Effector memory CD8-positive, alpha-beta T cell (primary cell): ENCODE measurements around the gene AGRN.

Source experiments
- ATAC-seq: fragments of 150-1000 bp; cut with Tn5 transposase; replicated peaks from 2 replicates; pipeline ENCODE4 v1.10.0; 2021; ENCODE audit warnings: mild to moderate bottlenecking, moderate library complexity
- DNase-seq, 3 experiments: peaks; one replicate each; pipeline ENCODE4 v3.0.0; 2021
- H3K27ac Mint-ChIP-seq, 2 donors: one replicate each; pipeline ENCODE4 v1.8.0; 2022; ENCODE audit warnings: mild to moderate bottlenecking in 2 of 2, mixed read lengths in 2 of 2, moderate library complexity in 2 of 2
- H3K27me3 Mint-ChIP-seq, 2 donors: one replicate each; pipeline ENCODE4 v1.8.0; 2022; ENCODE audit warnings: mixed read lengths in 2 of 2
- H3K36me3 Mint-ChIP-seq: one replicate; pipeline ENCODE4 v1.8.0; 2022; ENCODE audit warnings: mild to moderate bottlenecking, moderate library complexity, mixed read lengths; ENCODE audit not compliant: insufficient read depth
- H3K4me1 Mint-ChIP-seq, 2 donors: one replicate each; pipeline ENCODE4 v1.8.0; 2022; ENCODE audit warnings: low read depth in 2 of 2, mixed read lengths in 2 of 2
- H3K4me3 Mint-ChIP-seq, 2 donors: one replicate each; pipeline ENCODE4 v1.8.0; 2022; ENCODE audit warnings: mild to moderate bottlenecking in 2 of 2, mixed read lengths in 2 of 2, moderate library complexity in 2 of 2
- H3K9me3 Mint-ChIP-seq, 2 donors: one replicate each; pipeline ENCODE4 v1.8.0; 2022; ENCODE audit warnings: mixed read lengths in 2 of 2

AGRN gene

DNA sequence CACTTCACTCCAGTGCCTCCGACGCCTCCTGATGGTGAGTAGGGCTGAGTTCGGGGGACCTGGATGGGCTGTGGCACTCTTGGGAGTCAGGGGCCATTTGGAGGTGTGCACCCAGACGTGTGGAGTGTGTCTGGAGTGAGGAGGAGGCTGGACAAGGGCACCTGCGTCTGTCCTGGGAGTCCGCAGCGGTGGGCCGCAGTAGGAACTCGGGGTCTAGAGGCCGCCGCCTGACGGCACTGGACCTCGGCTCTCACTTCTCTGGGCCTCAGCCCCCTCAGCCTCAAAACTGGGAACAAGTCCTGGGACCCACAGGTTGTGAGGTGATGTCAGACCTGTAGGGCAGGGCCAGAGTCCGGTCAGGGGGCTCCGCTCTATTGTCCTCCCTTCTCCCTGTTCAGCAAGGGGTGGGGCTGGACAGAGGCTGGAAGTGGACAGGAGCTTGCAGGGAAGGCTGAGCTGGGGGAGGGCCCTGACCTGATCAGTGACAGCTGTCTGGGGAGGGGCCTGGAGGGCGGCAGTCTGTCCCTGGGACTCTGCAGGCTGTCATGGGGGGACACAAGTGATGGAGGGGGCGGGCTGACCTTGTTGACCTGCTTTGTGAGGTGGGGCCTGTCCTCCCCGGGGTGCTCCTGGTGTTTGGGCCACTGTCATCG is 15.5 kb downstream of the AGRN start:
- no peak for DNase-seq
- Mint-ChIP-seq H3K27me3 (peaks cover 28 to 66% of the 10 kb centered on the region in 2 donors), H3K27ac (no peak overlapping the region), H3K36me3 (no peaks in the 10 kb centered on the region), H3K9me3 (no peaks in the 10 kb centered on the region), H3K4me1 (peaks cover 17 to 18% of the 10 kb centered on the region in 2 donors), H3K4me3 (no peak overlapping the region)
- no peak for ATAC-seq

GRCh38 chr1:1037366-1038327 is 17.7 kb downstream of the AGRN start:
- H3K4me1 Mint-ChIP-seq: peaks cover 12 to 13% of the 10 kb centered on the region in 2 donors
- H3K27me3 Mint-ChIP-seq: peaks cover 19 to 55% of the 10 kb centered on the region in 2 donors
- no peak for ATAC-seq
- no peaks in the 10 kb centered on the region for H3K9me3 Mint-ChIP-seq
- no peak overlapping the region for H3K27ac Mint-ChIP-seq
- H3K4me3 Mint-ChIP-seq: no peak overlapping the region
- peaks cover 2% of the 10 kb centered on the region for H3K36me3 Mint-ChIP-seq
- DNase-seq: no peak

DNA sequence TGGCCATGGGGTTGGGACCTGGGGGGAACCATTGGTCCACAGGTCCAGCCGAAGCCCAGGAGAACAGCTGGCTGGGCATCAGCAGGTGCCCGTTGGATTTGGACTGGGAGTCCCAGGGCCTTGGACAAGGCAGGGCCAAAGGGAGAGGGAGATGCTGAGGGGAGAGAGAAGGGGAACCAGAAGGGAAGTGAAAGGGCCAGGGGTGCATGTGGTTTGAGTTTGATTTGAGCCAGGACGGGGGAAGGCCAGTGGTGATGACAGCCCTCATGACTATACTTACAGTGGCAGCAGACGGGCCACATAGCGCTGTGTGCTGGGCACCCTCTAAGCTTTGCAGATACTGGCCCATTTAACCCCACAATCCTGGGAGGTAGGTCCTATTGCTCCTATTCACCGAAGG is 18.8 kb downstream of the AGRN start:
- Mint-ChIP-seq H3K27ac (no peak overlapping the region), H3K4me1 (peaks cover 17% of the 10 kb centered on the region in 2 donors), H3K4me3 (peak overlapping the region; percentile 74 to 75), H3K36me3 (peaks cover 6% of the 10 kb centered on the region), H3K9me3 (peaks cover 0 to 3% of the 10 kb centered on the region in 2 donors), H3K27me3 (peaks cover 19 to 52% of the 10 kb centered on the region in 2 donors)
- DNase-seq (no peak), ATAC-seq (no peak)

DNA sequence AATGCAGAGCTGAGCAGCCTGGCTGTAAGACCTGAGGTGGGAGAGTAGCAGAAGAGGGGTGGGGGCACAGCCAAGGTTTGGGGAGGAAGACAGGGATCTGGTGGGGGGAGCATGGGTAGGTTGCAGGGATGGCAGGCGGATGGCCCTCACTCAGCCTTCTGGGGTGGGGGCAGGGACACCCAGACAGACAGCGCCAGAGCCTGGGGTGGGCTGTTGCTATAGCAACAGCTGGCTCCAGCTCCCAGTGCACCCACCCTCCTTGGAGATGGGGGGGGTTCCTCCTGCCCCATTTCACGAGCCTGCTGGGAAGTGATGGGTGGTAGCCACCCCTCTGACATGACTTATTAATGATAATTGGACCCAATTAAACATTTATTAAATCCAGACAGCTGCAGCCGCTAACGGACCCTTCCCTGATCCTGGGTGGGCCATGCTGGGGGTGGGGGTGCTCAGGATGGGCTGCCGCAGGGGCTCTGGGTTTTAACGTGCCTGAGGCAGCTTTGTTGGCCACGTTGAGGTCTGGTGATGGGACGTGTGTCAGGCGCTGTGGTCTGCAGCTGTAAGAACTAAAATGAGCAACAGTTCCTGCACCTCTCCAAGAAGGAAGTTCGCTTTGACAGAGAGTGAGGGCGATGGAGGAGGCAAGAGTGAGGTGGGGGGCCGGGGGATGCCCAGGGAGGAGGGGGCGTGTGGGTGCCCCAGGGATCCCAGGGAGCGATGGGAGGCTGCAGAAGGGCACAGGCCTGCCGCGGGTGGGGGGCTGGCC is 19.4 kb downstream of the AGRN start:
- Mint-ChIP-seq H3K27me3 (peaks cover 19 to 52% of the 10 kb centered on the region in 2 donors), H3K9me3 (peaks cover 0 to 3% of the 10 kb centered on the region in 2 donors), H3K4me1 (peaks cover 17% of the 10 kb centered on the region in 2 donors), H3K4me3 (peak overlapping the region; percentile 74 to 75), H3K27ac (peak overlapping the region in 1 of 2 donors; percentile 82), H3K36me3 (peaks cover 7% of the 10 kb centered on the region)
- DNase-seq: no peak
- ATAC-seq: no peak

DNA sequence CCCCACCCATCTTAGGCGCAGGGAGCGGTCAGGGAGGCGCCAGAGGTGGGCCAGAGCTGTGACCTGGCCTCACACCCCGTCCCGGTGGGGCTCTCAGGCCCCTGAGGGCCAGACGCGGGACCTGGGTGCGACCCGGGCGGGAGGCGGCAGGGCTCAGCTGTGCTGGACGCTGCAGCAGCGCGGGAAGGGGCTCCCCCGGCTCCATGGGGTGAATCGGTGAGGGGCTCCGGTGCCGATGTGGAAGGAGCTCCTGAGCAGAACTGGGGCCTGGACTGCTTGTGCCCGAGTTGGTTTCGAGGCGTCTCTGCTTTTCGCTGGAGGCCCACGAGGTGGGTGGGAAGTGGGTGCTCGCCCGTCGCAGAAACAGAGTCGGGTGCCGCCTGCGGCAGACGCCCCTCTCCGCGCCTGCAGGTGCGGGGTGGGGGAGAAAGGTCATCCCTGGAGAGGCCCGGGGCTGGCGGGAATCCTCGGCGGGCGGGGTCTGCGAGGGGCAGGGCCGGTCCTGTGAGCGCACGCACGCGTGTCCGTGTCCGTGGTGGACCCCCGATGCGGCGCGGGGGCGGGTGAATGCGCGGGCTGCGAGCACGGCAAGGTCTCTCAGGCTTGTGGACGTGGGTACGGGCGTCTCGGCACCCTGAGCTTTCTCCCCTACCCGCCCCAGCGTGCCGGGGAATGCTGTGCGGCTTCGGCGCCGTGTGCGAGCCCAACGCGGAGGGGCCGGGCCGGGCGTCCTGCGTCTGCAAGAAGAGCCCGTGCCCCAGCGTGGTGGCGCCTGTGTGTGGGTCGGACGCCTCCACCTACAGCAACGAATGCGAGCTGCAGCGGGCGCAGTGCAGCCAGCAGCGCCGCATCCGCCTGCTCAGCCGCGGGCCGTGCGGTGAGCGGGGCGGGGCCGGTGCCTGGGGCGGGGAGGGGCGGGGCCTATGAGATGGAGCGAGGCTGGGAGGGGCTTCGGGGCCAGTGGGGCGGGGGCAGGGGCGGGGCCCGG is 20.4 kb downstream of the AGRN start:
- Mint-ChIP-seq H3K36me3 (peaks cover 11% of the 10 kb centered on the region), H3K4me3 (peak overlapping the region; percentile 74 to 75), H3K27ac (peak overlapping the region in 1 of 2 donors; percentile 82), H3K9me3 (peaks cover 0 to 5% of the 10 kb centered on the region in 2 donors), H3K4me1 (peaks cover 17 to 18% of the 10 kb centered on the region in 2 donors), H3K27me3 (peaks cover 17 to 46% of the 10 kb centered on the region in 2 donors)
- ATAC-seq (peak; percentile 97), DNase-seq (peak; percentile 66 to 76 (median 68))

DNA sequence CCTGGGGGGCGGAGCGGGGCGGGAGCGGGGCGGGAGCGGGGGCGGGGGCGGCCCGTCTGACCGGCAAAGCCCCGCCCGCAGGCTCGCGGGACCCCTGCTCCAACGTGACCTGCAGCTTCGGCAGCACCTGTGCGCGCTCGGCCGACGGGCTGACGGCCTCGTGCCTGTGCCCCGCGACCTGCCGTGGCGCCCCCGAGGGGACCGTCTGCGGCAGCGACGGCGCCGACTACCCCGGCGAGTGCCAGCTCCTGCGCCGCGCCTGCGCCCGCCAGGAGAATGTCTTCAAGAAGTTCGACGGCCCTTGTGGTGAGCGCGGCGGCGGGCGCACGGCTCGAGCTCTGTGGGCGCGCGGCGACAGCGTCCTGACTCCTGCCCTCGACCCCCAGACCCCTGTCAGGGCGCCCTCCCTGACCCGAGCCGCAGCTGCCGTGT is 21.2 kb downstream of the AGRN start:
- Mint-ChIP-seq H3K4me3 (no peak overlapping the region), H3K27me3 (peaks cover 8 to 38% of the 10 kb centered on the region in 2 donors), H3K4me1 (peaks cover 17 to 18% of the 10 kb centered on the region in 2 donors), H3K9me3 (peaks cover 0 to 5% of the 10 kb centered on the region in 2 donors), H3K27ac (no peak overlapping the region), H3K36me3 (peaks cover 11% of the 10 kb centered on the region)
- ATAC-seq (peak; percentile 8), DNase-seq (no peak)

DNA sequence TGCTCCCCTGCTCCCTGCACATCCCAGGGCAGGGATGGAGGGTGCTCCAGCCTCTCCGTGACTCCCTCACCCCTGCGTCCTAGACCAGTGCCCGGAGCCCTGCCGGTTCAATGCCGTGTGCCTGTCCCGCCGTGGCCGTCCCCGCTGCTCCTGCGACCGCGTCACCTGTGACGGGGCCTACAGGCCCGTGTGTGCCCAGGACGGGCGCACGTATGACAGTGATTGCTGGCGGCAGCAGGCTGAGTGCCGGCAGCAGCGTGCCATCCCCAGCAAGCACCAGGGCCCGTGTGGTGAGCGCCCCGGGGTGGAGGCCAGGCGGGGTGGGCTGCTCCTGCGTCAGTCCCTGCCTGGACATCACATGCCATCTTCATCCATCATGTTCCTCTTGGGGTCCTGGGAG is 22.0 kb downstream of the AGRN start:
- Mint-ChIP-seq H3K9me3 (peaks cover 0 to 5% of the 10 kb centered on the region in 2 donors), H3K27ac (no peak overlapping the region), H3K27me3 (peaks cover 7 to 30% of the 10 kb centered on the region in 2 donors), H3K36me3 (peaks cover 11% of the 10 kb centered on the region), H3K4me1 (peaks cover 17 to 18% of the 10 kb centered on the region in 2 donors), H3K4me3 (peak overlapping the region in 1 of 2 donors; percentile 18)
- ATAC-seq (no peak), DNase-seq (no peak)

DNA sequence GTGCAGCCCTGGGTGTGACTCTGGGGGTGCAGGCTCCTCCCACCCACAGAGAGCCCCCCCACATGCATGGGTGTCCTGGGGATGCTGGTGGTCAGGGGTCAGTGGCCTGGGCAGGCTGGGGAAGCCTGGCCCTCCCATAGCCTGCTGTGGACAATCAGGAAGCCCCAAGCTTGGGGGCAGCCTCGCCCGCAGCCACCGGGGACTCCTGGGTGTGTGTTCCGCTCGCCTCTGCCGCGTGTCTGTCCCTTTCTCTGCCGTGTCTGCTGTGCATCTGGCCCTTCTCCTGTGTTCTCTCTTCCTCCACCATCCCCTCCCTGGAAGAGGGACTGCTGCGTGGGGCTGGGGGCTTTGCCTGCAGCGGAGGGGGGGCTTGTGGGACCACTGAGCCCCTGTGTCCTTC is 22.9 kb downstream of the AGRN start:
- peaks cover 17 to 18% of the 10 kb centered on the region in 2 donors for H3K4me1 Mint-ChIP-seq
- peak overlapping the region; percentile 18 to 33 for H3K4me3 Mint-ChIP-seq
- no peak overlapping the region for H3K27ac Mint-ChIP-seq

DNA sequence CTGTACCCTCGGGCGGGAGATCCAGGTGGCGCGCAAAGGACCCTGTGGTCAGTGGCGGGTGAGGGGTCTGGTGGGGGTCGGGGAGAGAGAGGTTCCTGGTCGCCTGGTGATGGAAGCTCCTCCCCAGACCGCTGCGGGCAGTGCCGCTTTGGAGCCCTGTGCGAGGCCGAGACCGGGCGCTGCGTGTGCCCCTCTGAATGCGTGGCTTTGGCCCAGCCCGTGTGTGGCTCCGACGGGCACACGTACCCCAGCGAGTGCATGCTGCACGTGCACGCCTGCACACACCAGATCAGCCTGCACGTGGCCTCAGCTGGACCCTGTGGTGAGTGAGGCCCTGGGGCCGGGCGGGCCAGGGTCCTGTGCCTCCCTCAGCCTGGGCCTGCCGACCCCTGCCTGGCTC is 23.5 kb downstream of the AGRN start:
- Mint-ChIP-seq H3K27me3 (peaks cover 6 to 15% of the 10 kb centered on the region in 2 donors), H3K9me3 (peaks cover 0 to 5% of the 10 kb centered on the region in 2 donors), H3K27ac (no peak overlapping the region), H3K36me3 (peaks cover 11% of the 10 kb centered on the region), H3K4me1 (peaks cover 16 to 17% of the 10 kb centered on the region in 2 donors), H3K4me3 (no peak overlapping the region)
- DNase-seq: no peak
- no peak for ATAC-seq

More for the DNA sequence above, 22.9 kb downstream of the AGRN start:
- ATAC-seq: no peak
- no peak for DNase-seq
- Mint-ChIP-seq H3K27me3 (peaks cover 7 to 21% of the 10 kb centered on the region in 2 donors), H3K36me3 (peaks cover 11% of the 10 kb centered on the region), H3K9me3 (peaks cover 0 to 5% of the 10 kb centered on the region in 2 donors)

- H3K27ac Mint-ChIP-seq: no peak overlapping the region
- ATAC-seq: no peak
Measured at GRCh38 chr1:1043921-1044320, 24.0 kb downstream of the AGRN start.

GRCh38 chr1:1044455-1045078 is 24.6 kb downstream of the AGRN start:
- Mint-ChIP-seq H3K4me3 (no peak overlapping the region), H3K27ac (peak overlapping the region in 1 of 2 donors; percentile 19), H3K9me3 (peaks cover 0 to 5% of the 10 kb centered on the region in 2 donors), H3K36me3 (peaks cover 11% of the 10 kb centered on the region), H3K27me3 (peaks cover 0 to 3% of the 10 kb centered on the region in 2 donors), H3K4me1 (peaks cover 7 to 10% of the 10 kb centered on the region in 2 donors)
- no peak for DNase-seq
- ATAC-seq: no peak

More at GRCh38 chr1:1043921-1044320, 24.0 kb downstream of the AGRN start:
- H3K36me3 Mint-ChIP-seq: peaks cover 11% of the 10 kb centered on the region
- peaks cover under 1 to 10% of the 10 kb centered on the region in 2 donors for H3K27me3 Mint-ChIP-seq
- peaks cover 0 to 5% of the 10 kb centered on the region in 2 donors for H3K9me3 Mint-ChIP-seq
- peaks cover 12% of the 10 kb centered on the region in 2 donors for H3K4me1 Mint-ChIP-seq
- no peak for DNase-seq
- H3K4me3 Mint-ChIP-seq: no peak overlapping the region
